Skin epidermis (tissue), 12 donors: ENCODE data around the gene RERE.
A peak's percentile ranks its signal among the peaks of the same experiment; 100 is the strongest.

Source experiments
- H3K27ac ChIP-seq, 21 experiments: fragments of 200-600 bp; sonication (generic) in 11 of 21; one replicate each; pipeline ENCODE4 v1.5.0; 2020; ENCODE audit warnings: mild to moderate bottlenecking in 3 of 21, inconsistent platforms in 2 of 21, moderate library complexity in 2 of 21
- H3K4me3 ChIP-seq, 7 experiments: fragments of 200-600 bp; sonication (generic) in 2 of 7; one replicate each; pipeline ENCODE4 v1.5.0; 2020; ENCODE audit warnings: inconsistent platforms in 2 of 7, mild to moderate bottlenecking in 2 of 7, moderate library complexity in 1 of 7

The RERE gene

DNA sequence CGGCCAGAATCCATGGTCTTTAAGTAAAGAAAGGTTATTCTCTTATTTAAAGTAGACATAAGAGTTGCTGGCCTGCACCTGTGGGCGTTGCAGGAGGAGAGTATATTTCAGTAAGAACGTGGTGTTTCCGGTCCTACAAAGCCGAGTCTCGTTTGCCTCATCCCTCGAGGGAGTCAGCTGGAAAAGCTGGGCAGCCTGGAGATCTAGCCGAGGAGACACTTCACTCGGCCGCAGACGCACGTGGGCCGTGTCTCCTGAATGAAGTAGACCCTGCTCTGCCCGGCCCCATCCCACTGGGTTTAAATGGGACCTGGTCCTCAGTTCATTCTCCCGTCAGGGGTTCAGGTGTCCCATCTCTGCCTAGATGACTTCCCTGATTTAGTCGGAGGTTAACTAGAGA lies 484.6 kb downstream of the RERE start:
- Histone ChIP-seq H3K4me3 (no peak overlapping the region), H3K27ac (no peak overlapping the region)

DNA sequence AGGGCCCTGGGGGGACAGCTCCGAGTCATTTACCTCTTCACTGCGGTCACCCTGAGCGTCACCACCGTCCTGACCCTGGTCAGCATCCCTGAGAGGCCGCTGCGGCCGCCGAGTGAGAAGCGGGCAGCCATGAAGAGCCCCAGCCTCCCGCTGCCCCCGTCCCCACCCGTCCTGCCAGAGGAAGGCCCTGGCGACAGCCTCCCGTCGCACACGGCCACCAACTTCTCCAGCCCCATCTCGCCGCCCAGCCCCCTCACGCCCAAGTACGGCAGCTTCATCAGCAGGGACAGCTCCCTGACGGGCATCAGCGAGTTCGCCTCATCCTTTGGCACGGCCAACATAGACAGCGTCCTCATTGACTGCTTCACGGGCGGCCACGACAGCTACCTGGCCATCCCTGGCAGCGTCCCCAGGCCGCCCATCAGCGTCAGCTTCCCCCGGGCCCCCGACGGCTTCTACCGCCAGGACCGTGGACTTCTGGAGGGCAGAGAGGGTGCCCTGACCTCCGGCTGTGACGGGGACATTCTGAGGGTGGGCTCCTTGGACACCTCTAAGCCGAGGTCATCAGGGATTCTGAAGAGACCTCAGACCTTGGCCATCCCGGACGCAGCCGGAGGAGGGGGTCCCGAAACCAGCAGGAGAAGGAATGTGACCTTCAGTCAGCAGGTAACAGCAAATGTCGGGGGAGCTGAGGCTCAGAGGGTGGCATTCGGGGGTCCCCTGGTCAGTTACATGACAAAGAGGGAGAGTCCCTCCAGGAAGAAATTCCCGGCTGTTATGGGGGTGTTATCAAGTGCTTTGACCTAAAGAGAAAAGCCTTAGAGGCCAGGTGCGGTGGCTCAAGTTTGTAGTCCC lies 486.9 kb downstream of the RERE start:
- H3K27ac ChIP-seq, result no peak overlapping the region
- H3K4me3 ChIP-seq, result no peak overlapping the region

DNA sequence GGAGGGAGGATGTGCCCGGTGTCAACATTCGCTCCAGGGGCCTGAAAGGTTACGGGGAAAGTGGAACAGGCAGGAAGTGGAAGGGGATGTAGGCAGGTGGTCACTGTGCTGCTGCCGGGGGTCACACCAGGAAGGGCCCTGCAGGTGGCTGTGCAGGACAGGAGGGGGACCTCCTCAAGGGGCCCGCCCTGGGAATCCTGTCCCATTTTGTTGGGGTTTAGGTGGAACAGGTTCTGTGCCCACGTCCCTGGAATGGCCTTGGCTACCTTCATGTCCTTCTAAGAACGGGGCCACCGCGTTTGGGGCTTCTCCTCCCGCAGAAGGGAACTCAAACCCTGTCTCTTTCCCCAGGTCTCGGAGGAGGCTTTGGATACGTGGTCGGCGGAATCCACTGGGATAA lies 487.6 kb downstream of the RERE start:
- H3K4me3 ChIP-seq, result no peak overlapping the region
- H3K27ac ChIP-seq, result no peak overlapping the region

DNA sequence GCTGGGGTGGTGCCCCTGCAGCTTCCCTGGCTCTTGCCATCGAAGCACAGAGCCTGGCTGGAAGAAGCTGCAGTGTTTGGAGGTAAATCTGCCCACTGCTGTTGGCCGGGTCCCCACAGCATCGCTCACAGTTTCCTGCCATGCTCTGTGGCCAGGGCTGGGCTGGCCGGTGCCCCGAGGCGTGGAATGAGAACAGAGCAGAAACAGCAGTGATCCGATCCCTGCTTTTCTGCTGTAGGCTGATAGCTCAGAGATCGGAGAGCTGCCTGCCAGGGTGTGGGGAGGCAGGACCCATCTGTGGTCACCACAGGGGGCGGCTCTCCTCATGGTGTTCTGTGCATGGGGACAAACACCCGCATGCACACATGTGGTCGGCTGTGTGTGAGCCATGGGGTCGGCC lies 488.0 kb downstream of the RERE start:
- Histone ChIP-seq H3K4me3 (no peak overlapping the region), H3K27ac (no peak overlapping the region)

DNA sequence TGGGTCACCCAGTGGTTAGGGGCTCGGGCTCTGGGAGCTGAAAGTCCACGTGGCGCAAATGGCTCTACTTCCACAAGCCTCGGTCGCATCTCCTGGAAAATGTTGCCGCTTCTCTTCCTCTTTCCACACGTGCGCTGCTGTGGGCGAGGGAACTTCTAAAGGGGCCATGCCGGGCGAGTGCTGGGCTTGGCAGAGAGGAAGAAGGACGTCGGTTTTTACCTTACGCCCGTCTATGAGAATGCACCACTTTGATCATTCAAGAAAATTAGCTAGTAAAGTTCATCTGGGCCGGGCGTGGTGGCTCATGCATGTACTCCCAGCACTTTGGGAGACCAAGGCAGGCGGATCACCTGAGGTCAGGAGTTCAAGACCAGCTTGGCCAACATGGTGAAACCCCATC lies 489.2 kb downstream of the RERE start:
- Histone ChIP-seq H3K4me3 (no peak overlapping the region), H3K27ac (no peak overlapping the region)

DNA sequence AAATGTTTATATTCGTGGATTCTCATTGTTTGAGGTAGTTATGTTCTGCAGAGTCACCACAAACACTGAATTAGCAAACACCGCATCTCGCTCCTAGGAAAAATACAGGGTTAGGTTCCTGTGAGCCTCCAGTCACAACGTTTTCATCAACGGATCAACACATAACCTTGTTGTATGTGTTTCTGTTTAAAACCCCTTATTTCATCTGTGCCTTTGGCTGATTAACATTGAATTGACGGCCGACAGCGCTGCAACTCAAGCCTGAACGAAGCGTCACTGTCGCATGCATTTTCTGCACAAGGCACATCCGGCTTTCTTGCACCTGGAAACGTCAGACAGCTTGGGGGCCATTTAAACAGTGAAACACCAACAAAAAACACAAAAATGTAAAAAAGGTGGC lies 491.2 kb downstream of the RERE start:
- Histone ChIP-seq H3K27ac (no peak overlapping the region), H3K4me3 (no peak overlapping the region)

DNA sequence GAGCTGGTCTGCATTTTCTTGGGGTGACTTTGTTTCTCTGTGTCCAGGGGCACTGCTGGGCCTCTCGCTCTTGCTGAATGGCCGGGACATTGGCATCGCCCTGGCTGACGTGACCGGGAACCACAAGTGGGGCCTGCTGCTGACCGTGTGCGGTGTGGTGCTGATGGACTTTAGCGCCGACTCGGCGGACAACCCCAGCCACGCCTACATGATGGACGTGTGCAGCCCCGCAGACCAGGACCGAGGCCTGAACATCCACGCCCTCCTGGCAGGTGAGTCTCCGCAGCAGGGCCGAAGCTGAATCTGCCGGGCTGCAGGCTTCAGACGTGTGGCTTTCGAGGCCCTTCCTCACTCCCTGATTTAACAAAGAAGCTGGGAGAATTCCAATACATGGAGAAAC lies 491.7 kb downstream of the RERE start:
- no peak overlapping the region for H3K27ac ChIP-seq
- no peak overlapping the region for H3K4me3 ChIP-seq

DNA sequence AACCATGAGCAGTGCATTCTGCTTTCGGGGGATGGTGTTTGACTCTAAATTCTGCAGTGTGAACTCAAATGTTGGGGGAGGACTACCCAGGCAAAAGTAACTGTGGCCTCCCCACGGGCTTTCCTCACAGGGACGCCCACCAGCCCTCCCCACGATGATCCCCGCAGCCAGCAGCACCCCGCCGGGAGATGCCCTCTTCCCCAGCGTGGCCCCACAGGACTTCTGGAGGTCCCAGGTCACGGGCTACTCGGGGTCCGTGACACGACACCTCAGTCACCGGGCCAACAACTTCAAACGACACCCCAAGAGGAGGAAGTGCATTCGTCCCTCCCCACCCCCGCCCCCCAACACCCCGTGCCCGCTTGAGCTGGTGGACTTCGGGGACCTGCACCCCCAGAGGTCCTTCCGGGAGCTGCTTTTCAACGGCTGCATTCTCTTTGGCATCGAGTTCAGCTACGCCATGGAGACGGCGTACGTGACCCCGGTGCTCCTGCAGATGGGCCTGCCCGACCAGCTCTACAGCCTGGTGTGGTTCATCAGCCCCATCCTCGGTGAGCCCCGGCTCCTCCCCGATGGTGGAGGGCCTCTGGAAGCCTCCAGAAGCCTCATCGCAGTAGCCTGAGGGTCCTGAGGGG lies 493.1 kb downstream of the RERE start:
- Histone ChIP-seq H3K27ac (no peak overlapping the region), H3K4me3 (no peak overlapping the region)

DNA sequence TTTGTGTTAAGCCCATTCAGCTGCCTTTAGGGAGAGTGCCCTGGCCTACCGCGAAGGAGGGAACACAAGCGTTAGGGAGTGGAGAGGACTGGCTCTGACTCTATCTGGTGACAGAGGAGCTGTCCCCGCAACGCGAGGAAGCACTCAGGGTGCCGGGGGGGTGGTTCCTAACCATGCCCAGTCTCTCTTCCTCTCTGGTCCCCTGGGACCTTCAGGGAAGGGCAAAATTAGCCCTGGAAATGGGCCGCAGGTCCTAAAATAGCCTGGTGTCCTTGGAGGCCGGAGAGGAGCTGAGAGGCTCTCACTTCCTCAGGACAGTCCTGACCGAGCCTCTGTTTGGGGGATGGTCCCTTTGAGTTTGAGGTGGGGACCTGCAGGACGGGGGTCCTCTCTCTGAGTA lies 493.7 kb downstream of the RERE start:
- Histone ChIP-seq H3K27ac (no peak overlapping the region), H3K4me3 (no peak overlapping the region)

DNA sequence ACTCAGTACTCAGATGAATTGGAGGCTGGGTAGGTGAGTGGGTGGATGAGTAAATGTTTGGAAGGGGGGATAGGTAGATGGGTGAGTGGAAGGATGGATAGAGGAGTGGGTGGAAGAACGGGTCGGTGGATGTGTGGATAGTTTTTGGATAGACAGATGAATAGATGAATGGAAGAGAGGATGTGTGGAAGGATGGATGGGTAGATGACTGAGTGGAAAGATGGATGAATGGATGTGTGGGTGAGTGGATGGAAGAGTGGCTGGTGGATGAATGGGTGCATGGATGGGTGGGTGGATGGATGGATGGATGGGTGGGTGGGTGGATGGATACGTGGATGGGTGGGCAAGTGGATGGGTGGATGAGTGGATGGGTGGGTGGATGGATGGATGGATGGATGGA lies 495.8 kb downstream of the RERE start:
- no peak overlapping the region for H3K27ac ChIP-seq
- H3K4me3 ChIP-seq, result no peak overlapping the region

DNA sequence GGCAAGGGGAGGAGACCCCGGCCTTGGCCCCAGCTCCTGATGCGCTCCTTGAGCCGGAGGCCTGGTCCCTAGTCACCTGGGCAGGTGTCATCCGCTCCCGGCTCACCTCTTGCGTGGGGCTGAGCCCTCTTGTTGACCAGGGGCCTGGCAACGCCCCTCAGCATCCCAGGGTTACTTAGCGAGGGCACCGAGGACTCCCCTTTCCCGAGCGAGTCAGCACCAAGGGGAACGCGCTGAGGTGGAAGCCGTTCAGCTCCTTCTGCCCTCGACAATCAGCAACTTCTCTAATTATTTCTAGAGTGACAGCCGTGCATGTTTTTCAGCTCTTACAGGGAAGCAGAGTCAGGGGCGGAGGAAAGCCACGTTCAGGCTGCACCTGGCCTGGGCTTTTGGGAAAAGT lies 499.0 kb downstream of the RERE start:
- Histone ChIP-seq H3K27ac (peak overlapping the region in 2 of 21 experiments; percentile 8 to 17), H3K4me3 (peak overlapping the region; percentile 36 to 59 (median 47))

DNA sequence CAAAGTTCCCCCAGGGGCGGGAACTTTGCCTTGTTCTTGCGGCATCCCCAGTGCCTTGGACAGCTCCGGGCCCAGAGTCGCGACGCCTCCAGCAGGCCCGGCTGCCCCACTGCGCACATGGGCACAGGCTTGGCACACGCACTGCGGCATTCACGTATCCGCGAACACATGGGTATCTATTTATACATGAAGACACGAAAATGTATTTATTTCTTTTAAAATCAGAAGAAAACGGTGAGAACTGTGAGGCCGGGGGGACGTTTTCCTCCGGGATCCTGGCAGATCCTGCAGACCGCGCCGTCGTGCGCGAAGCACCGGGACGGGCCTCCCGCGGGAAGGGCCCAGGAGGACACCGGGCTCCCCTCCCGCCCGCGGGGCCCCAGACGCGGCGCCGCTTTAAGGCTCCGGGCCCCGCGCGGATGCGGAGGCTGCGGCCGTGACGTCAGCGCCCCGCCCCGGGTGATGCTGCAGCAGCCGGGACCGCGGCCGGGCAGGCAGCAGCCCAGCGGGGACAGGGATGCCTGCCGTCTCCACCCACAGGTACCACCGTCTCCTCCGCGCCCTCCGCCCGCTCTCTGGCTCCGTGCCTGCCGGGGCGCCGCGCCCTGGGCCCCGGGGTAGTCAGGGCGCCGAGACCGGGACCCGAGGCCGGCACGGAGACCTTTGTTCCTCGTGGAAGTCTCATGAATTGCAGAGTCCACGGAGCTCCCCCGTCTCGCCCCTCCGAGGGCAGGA lies 499.6 kb downstream of the RERE start, which contains the start of gene SLC45A1:
Gene SLC45A1 (plus strand): TSS at position 468 of the 735 bp plus-strand sequence. CDS start 6,216 bp downstream, outside the sequence.
- Histone ChIP-seq H3K27ac (peak within 1 kb of the TSS in 3 of 21 experiments; percentile 8 to 17 (median 13)), H3K4me3 (peak within 1 kb of the TSS; percentile 36 to 59 (median 47))

DNA sequence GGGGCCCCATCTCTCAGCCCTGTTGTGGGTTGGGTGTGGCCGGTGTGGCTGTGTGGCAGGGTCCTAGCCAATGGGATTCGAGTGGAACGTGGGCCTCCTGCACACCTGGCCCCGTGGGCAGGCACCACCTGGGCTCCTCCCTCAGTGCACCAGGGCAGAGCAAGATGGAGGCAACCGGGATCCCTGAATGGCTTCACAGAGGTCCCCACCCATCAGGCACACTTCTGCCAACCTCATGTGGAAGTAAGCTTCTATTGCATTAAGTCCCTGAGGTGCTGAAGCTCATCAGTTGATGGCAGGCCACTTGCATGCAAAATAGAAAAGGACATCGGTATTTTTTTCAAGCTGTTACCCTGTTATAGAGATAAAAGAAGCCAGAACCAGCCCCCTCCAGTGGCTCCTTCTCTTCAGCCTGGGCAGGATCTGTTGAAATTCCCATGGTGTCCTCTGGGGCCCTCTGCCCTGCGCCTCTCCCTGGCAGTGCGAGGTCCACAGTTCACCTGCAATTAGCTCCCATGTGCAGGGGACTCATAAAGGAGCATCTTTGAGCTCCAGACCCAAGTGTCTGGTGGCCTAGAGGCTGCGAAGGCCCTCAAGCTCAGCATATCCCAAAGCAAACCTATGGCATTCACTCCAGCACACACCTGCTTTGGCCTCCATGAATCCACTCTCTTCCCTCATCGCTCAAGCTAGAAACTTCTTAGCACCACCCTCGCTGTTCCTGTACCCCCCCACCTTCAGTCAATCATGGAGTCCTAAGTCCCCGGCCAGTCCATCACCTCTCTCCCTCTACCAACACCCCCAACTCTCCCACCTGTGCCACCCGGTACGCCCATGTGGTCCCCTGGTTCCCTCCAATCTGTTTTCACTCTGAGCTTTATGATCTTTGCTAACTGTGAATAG lies 501.6 kb downstream of the RERE start:
- no peak overlapping the region for H3K4me3 ChIP-seq
- H3K27ac ChIP-seq, result no peak overlapping the region

DNA sequence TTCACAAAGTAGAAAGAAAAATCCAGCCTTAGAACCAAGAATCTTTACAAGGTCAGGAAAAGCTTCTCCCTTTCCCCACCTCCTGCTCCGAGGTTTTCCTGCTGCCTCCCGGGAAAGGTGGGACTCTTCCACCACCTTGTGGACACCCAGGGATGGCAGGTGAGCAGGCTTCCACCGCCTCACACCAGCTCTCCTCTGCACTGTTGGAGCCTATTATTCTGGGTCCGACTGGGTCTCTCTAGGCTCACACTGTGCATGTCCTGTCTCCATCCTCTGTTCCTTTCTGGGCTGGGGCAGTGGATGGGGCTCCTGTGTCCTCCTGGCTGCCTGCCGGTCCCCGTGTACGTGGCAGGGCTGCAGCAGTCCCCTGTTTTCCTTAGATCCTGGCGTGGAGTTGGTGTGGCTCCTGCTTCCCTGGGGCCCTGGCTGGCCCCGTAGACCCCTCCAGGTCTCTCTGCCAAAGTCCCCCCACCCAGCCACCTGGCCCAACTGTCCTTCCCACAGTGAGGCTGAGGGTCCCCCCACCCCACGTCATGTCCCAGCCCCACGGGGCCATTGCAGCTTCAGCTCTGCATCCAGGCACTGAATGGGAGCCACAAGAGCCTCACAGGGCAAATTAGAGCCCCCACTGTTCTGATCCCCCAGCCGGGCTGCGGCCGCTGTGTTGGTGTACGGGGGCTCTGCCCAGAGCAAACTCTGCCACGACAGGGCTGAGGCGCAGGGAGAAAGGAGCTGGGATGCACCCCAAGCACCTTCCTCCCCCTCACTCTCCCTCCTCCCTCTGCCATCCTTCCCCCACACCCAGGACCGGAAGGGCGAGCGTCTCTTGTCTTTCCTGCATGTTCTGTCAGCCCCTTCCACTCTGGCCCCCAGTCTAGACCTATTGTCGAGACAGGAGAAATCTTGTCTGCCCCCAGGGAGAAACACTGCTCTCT lies 502.8 kb downstream of the RERE start:
- H3K27ac ChIP-seq, result no peak overlapping the region
- no peak overlapping the region for H3K4me3 ChIP-seq

DNA sequence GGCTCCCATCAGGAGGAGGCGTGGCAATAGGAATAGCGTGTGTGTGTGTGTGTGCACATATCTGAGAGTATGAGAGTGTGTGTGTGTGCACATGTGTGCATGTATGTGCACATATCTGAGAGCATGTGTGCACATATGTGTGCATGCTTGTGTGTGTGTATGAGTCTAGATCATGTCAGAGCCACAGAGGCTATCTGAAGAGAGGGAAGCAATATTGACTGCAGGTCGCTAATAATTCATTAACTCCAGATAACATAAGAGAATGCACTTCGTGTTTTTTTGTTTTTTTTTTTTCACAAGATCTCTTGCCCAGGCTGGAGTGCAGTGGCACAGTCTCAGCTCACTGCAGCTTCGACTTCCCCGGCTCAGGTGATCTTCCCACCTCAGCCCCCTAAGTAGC lies 504.2 kb downstream of the RERE start:
- H3K27ac ChIP-seq, result no peak overlapping the region

DNA sequence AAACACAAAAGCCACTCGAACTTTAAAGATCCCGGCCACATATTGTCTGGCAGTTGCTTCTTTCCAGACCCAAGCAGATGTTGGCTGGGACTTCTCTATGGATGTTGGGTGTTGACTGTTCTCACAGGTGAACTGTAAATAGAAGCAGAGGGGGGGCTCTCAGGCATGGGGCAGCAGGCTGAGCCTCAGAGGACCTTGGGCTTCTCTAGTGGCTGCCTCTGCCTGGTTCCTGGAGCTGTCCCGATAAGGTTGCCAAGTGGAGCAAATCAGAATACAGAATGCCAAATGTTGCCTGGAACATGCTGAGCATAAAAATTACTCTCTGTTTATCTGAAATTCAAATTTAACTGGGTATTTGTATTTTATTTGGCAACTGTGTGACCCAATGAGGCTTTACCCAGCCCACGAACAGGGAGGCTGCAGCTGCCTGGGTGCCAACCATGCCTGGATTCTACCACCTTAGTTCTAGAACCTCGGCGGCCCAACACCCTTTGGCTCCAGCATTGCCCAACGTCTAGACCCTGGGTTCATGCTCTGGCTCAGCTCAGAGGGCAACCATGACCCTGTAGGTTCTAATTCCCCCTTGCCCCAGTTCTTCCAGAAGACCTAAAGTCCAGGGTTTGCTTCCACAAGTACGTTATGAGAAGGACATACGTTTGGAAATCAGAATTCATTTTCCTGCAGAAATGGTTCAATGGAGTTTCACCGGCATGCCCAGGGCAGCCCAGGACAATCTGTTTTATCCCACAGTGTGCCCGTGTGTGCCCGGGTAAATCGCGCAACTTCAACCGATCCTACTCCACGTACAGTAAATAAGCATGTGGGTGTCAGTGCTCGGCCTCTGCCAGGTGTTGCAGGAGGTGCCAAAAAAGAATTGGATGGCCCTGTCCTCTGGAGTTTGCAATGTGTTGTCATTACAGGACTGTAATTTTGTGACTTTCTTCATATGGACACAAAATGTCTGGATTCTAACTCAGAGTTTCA lies 504.9 kb downstream of the RERE start:
- H3K27ac ChIP-seq, result no peak overlapping the region

More for the DNA sequence above, 504.2 kb downstream of the RERE start:
- no peak overlapping the region for H3K4me3 ChIP-seq

DNA sequence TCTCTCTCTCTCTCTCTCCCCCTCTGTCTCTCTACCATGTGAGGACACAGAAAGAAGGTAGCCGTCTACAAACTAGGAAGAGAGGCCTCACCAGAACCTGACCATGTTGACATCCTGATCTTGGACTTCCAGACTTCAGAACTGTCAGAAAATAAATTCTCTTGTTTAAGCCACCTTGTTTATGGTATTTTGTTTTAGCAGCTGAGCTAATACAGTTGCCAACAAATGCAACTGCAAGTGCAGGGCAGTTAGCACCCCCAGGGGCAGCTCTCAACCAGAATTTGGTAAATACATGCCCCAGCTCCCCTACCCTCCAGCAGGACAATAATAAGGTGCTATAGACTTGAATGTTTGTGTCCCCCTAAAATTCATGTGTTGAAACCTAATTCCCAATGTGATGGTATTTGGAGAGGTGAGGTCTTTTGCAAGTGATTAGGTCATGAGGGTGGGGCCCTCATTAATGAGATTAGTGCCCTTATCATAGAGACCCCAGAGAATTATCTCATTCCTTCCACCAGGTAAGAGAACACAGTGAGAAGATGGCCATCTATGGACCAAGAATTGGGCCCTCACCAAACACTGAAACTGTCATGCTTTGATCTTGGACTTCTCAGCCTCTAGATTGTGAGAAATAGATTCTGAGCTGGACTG lies 506.2 kb downstream of the RERE start:
- H3K4me3 ChIP-seq, result no peak overlapping the region
- H3K27ac ChIP-seq, result no peak overlapping the region

More for the DNA sequence above, 504.9 kb downstream of the RERE start:
- no peak overlapping the region for H3K4me3 ChIP-seq
